Neural cell (in vitro differentiated cells): Measurements from ENCODE around the gene MGAT5. TPM values are rescaled to one million over a fixed set of nuclear protein-coding genes. Genes with fewer than 3 reads are reported as not detected.

ENCODE experiments used
- H2AFZ ChIP-seq: fragments of 200-600, 300-800 bp; sonication (generic), shearing (Covaris generic); 2 replicates; pipeline ENCODE4 v1.6.0; 2014; ENCODE audit warnings: low read depth, mild to moderate bottlenecking, antibody characterized with exemption, low read length, moderate library complexity
- H3F3A ChIP-seq: fragments of 200-600 bp; shearing (Covaris generic); 2 replicates; pipeline ENCODE4 v1.6.1; 2016; ENCODE audit warnings: mild to moderate bottlenecking, moderate library complexity, mixed read lengths, antibody characterized with exemption, low read length; ENCODE audit not compliant: insufficient read depth, poor library complexity, severe bottlenecking
- H3K27ac ChIP-seq: fragments of 200-600, 300-800 bp; sonication (generic), shearing (Covaris generic); 2 replicates; pipeline ENCODE4 v1.5.1; 2014; ENCODE audit warnings: mild to moderate bottlenecking, low read length, moderate library complexity
- H3K27me3 ChIP-seq: fragments of 300-800, 200-600 bp; sonication (generic), shearing (Covaris generic); 2 replicates; pipeline ENCODE4 v1.6.0; 2014; ENCODE audit warnings: mild to moderate bottlenecking, low read depth, low read length, moderate library complexity; ENCODE audit not compliant: insufficient read depth
- H3K36me3 ChIP-seq: fragments of 300-800, 200-600 bp; sonication (generic), shearing (Covaris generic); 2 replicates; pipeline ENCODE4 v1.5.1; 2014; ENCODE audit warnings: mild to moderate bottlenecking, antibody characterized with exemption, low read length, moderate library complexity; ENCODE audit not compliant: insufficient read depth
- H3K4me2 ChIP-seq: fragments of 300-800, 200-600 bp; sonication (generic), shearing (Covaris generic); 2 replicates; pipeline ENCODE4 v1.6.0; 2014; ENCODE audit warnings: mild to moderate bottlenecking, low read length
- H3K4me3 ChIP-seq: fragments of 300-800, 200-600 bp; sonication (generic), shearing (Covaris generic); 2 replicates; pipeline ENCODE4 v1.5.1; 2014; ENCODE audit warnings: mild to moderate bottlenecking, low read length, moderate library complexity
- H3K79me2 ChIP-seq: fragments of 200-600 bp; shearing (Covaris generic); replicated peaks from 2 replicates; pipeline ENCODE4 v1.6.0; 2014; ENCODE audit warnings: mild to moderate bottlenecking, low read length, moderate library complexity; ENCODE audit not compliant: insufficient read depth
- H3K9ac ChIP-seq: fragments of 300-800, 200-600 bp; sonication (generic), shearing (Covaris generic); 2 replicates; pipeline ENCODE4 v1.6.1; 2016; ENCODE audit warnings: mild to moderate bottlenecking, low read length, mixed read lengths
- H3K9me2 ChIP-seq: fragments of 200-600 bp; shearing (Covaris generic); 2 replicates; pipeline ENCODE4 v1.6.1; 2016; ENCODE audit warnings: mild to moderate bottlenecking, low read length, mixed read lengths; ENCODE audit not compliant: insufficient read depth
- H3K9me3 ChIP-seq: fragments of 200-600, 300-800 bp; sonication (generic), shearing (Covaris generic); 2 replicates; pipeline ENCODE4 v1.6.1; 2016; ENCODE audit warnings: mild to moderate bottlenecking, mixed run types, low read length, moderate library complexity, mixed read lengths
- H4K20me1 ChIP-seq: fragments of 200-600 bp; shearing (Covaris generic); 2 replicates; pipeline ENCODE4 v1.6.1; 2016; ENCODE audit warnings: mild to moderate bottlenecking, mixed run types; ENCODE audit not compliant: insufficient read depth
- CTCF ChIP-seq: fragments of 450-650 bp; IDR thresholded peaks from 2 replicates; pipeline ENCODE4 v1.5.1; 2014; ENCODE audit warnings: antibody characterized with exemption, mild to moderate bottlenecking, moderate library complexity; ENCODE audit not compliant: poor library complexity, severe bottlenecking
- EP300 ChIP-seq: fragments of 450-650 bp; conservative IDR thresholded peaks from 2 replicates; pipeline ENCODE4 v1.6.1; 2014; ENCODE audit warnings: antibody characterized with exemption, mild to moderate bottlenecking, moderate library complexity; ENCODE audit not compliant: poor library complexity, severe bottlenecking
- EZH2 ChIP-seq: fragments of 200-600, 300-800 bp; shearing (Covaris generic), sonication (generic); IDR thresholded peaks from 2 replicates; pipeline ENCODE4 v1.6.1; 2014; ENCODE audit warnings: antibody characterized with exemption, low read length, borderline replicate concordance, mild to moderate bottlenecking; ENCODE audit not compliant: insufficient read depth, poor library complexity, severe bottlenecking
- MXI1 ChIP-seq: fragments of 450-650 bp; conservative IDR thresholded peaks from 2 replicates; pipeline ENCODE4 v1.6.1; 2014; ENCODE audit warnings: antibody characterized with exemption, mild to moderate bottlenecking; ENCODE audit not compliant: poor library complexity, severe bottlenecking
- POLR2AphosphoS5 ChIP-seq: IDR thresholded peaks from 2 replicates; pipeline ENCODE4 v1.6.1; 2012
- RAD21 ChIP-seq: fragments of 450-650 bp; conservative IDR thresholded peaks from 2 replicates; pipeline ENCODE4 v1.6.1; 2014; ENCODE audit warnings: antibody characterized with exemption, mild to moderate bottlenecking, moderate library complexity
- REST ChIP-seq: IDR thresholded peaks from 2 replicates; pipeline ENCODE4 v1.6.1; 2012; ENCODE audit warnings: borderline replicate concordance
- SMC3 ChIP-seq: fragments of 450-650 bp; conservative IDR thresholded peaks from 2 replicates; pipeline ENCODE4 v1.6.1; 2014; ENCODE audit warnings: antibody characterized with exemption, mild to moderate bottlenecking, moderate library complexity; ENCODE audit not compliant: poor library complexity
- TAF1 ChIP-seq: IDR thresholded peaks from 2 replicates; pipeline ENCODE4 v1.6.1; 2012; ENCODE audit warnings: low read depth
- polyA plus RNA-seq: library from polyadenylated mRNA; depleted of rRNA; stranded (reverse); fragments of >200 nt; gene quantifications from 2 replicates; pipeline ENCODE4 v1.2.3, GENCODE V29; 2014

MGAT5 gene
- polyA plus RNA-seq, 1 donor from 2014 or later: 40.9 TPM

GRCh38 chr2:134446383-134447017, 192.6 kb downstream of the MGAT5 start:
- Histone ChIP-seq H2AFZ (no peak overlapping the region), H3K9me3 (no peaks in the 10 kb centered on the region), H3K27me3 (no peaks in the 10 kb centered on the region), H3K9ac (no peak overlapping the region), H3K4me2 (no peak overlapping the region), H4K20me1 (no peaks in the 10 kb centered on the region), H3K4me3 (no peak overlapping the region), H3F3A (no peaks in the 10 kb centered on the region), H3K27ac (no peak overlapping the region), H3K36me3 (no peaks in the 10 kb centered on the region), H3K79me2 (no peaks in the 10 kb centered on the region), H3K9me2 (no peaks in the 10 kb centered on the region)
- TF ChIP-seq MXI1 (no peak), REST (no peak), TAF1 (no peak), SMC3 (no peak), CTCF (no peak), RAD21 (no peak), EZH2 (no peak), POLR2AphosphoS5 (no peak), EP300 (no peak)

- no peaks in the 10 kb centered on the region for H3K9me2 ChIP-seq
- no peaks in the 10 kb centered on the region for H4K20me1 ChIP-seq
- no peak for TF ChIP-seq POLR2AphosphoS5
- no peak for TF ChIP-seq TAF1
- TF ChIP-seq RAD21: no peak
- TF ChIP-seq MXI1: no peak
- no peak for TF ChIP-seq CTCF
- no peak for TF ChIP-seq SMC3
- TF ChIP-seq EZH2: no peak
- TF ChIP-seq REST: no peak
- no peak for TF ChIP-seq EP300
- no peaks in the 10 kb centered on the region for H3F3A ChIP-seq
- H3K9me3 ChIP-seq: no peaks in the 10 kb centered on the region
- H3K4me3 ChIP-seq: no peak overlapping the region
- H3K79me2 ChIP-seq: no peaks in the 10 kb centered on the region
- H3K27me3 ChIP-seq: no peaks in the 10 kb centered on the region
- no peaks in the 10 kb centered on the region for H3K36me3 ChIP-seq
- no peak overlapping the region for H2AFZ ChIP-seq
- H3K4me2 ChIP-seq: no peak overlapping the region
- H3K27ac ChIP-seq: no peak overlapping the region
- no peak overlapping the region for H3K9ac ChIP-seq
These were observed 193.8 kb downstream of the MGAT5 start for GRCh38 chr2:134447669-134448068.
